Measurements from ENCODE around the gene MBNL3.

Gene MBNL3

GRCh38 chrX:132467989-132468388, 20.8 kb downstream of the MBNL3 start:
- H3K27ac ChIP-seq (ENCODE audit: low read depth, low read length, poor library complexity, severe bottlenecking), result no peak overlapping the region
- H3K79me2 ChIP-seq (ENCODE audit: insufficient read depth, low read length), result no peaks in the 10 kb centered on the region
- H3F3A ChIP-seq (ENCODE audit: insufficient read depth, low read length), result no peaks in the 10 kb centered on the region

GRCh38 chrX:132467026-132467425, 21.8 kb downstream of the MBNL3 start:
- no peak overlapping the region for H3K4me3 ChIP-seq (ENCODE audit: low read depth, low read length, poor library complexity, severe bottlenecking)
- H3K27ac ChIP-seq (ENCODE audit: low read depth, low read length, poor library complexity, severe bottlenecking), result no peak overlapping the region
- H3K4me2 ChIP-seq (ENCODE audit: low read length), result no peak overlapping the region
- peaks cover 5% of the 10 kb centered on the region for H3K4me1 ChIP-seq (ENCODE audit: insufficient read depth, low read length, severe bottlenecking)
- H2AFZ ChIP-seq (ENCODE audit: low read length), result no peak overlapping the region
- no peaks in the 10 kb centered on the region for H3K9me2 ChIP-seq (ENCODE audit: low read depth, low read length)
- H3K36me3 ChIP-seq (ENCODE audit: insufficient read depth, low read length), result no peaks in the 10 kb centered on the region
- no peak overlapping the region for H3K9ac ChIP-seq (ENCODE audit: low read length)
- no peaks in the 10 kb centered on the region for H3K79me2 ChIP-seq (ENCODE audit: insufficient read depth, low read length)
- H3F3A ChIP-seq (ENCODE audit: insufficient read depth, low read length), result no peaks in the 10 kb centered on the region
- no peaks in the 10 kb centered on the region for H3K27me3 ChIP-seq (ENCODE audit: insufficient read depth, low read length)
- no peaks in the 10 kb centered on the region for H3K9me3 ChIP-seq (ENCODE audit: low read length)
- no peaks in the 10 kb centered on the region for H4K20me1 ChIP-seq (ENCODE audit: insufficient read depth, low read length)
- no peak for TF ChIP-seq EZH2 (IDR thresholded peaks at IDR 0.05; ENCODE audit: borderline replicate concordance, low read length)

More at GRCh38 chrX:132467989-132468388, 20.8 kb downstream of the MBNL3 start:
- H2AFZ ChIP-seq (ENCODE audit: low read length), result no peak overlapping the region
- no peak overlapping the region for H3K9ac ChIP-seq (ENCODE audit: low read length)
- no peak overlapping the region for H3K4me2 ChIP-seq (ENCODE audit: low read length)
- no peaks in the 10 kb centered on the region for H4K20me1 ChIP-seq (ENCODE audit: insufficient read depth, low read length)
- no peak overlapping the region for H3K4me3 ChIP-seq (ENCODE audit: low read depth, low read length, poor library complexity, severe bottlenecking)
- H3K4me1 ChIP-seq (ENCODE audit: insufficient read depth, low read length, severe bottlenecking), result peaks cover 5% of the 10 kb centered on the region
- H3K9me3 ChIP-seq (ENCODE audit: low read length), result no peaks in the 10 kb centered on the region
- H3K9me2 ChIP-seq (ENCODE audit: low read depth, low read length), result no peaks in the 10 kb centered on the region
- no peaks in the 10 kb centered on the region for H3K36me3 ChIP-seq (ENCODE audit: insufficient read depth, low read length)
- no peaks in the 10 kb centered on the region for H3K27me3 ChIP-seq (ENCODE audit: insufficient read depth, low read length)
- TF ChIP-seq CTCF (IDR thresholded peaks at IDR 0.05; ENCODE audit: low read length), result no peak
- no peak for TF ChIP-seq EZH2 (IDR thresholded peaks at IDR 0.05; ENCODE audit: borderline replicate concordance, low read length)

GRCh38 chrX:132463411-132463810, 25.4 kb downstream of the MBNL3 start:
- no peak overlapping the region for H2AFZ ChIP-seq (ENCODE audit: low read length)
- H3K4me3 ChIP-seq (ENCODE audit: low read depth, low read length, poor library complexity, severe bottlenecking), result no peak overlapping the region
- no peaks in the 10 kb centered on the region for H3K9me2 ChIP-seq (ENCODE audit: low read depth, low read length)
- H3K27me3 ChIP-seq (ENCODE audit: insufficient read depth, low read length), result no peaks in the 10 kb centered on the region
- no peaks in the 10 kb centered on the region for H4K20me1 ChIP-seq (ENCODE audit: insufficient read depth, low read length)
- H3F3A ChIP-seq (ENCODE audit: insufficient read depth, low read length), result no peaks in the 10 kb centered on the region
- H3K79me2 ChIP-seq (ENCODE audit: insufficient read depth, low read length), result no peaks in the 10 kb centered on the region
- no peak overlapping the region for H3K4me2 ChIP-seq (ENCODE audit: low read length)
- H3K4me1 ChIP-seq (ENCODE audit: insufficient read depth, low read length, severe bottlenecking), result peaks cover 5% of the 10 kb centered on the region
- H3K36me3 ChIP-seq (ENCODE audit: insufficient read depth, low read length), result no peaks in the 10 kb centered on the region
- TF ChIP-seq CTCF (IDR thresholded peaks at IDR 0.05; ENCODE audit: low read length) (peak; percentile 50), EZH2 (IDR thresholded peaks at IDR 0.05; ENCODE audit: borderline replicate concordance, low read length) (no peak)
- no peak overlapping the region for H3K9ac ChIP-seq (ENCODE audit: low read length)
- H3K27ac ChIP-seq (ENCODE audit: low read depth, low read length, poor library complexity, severe bottlenecking), result no peak overlapping the region
- no peaks in the 10 kb centered on the region for H3K9me3 ChIP-seq (ENCODE audit: low read length)

- no peaks in the 10 kb centered on the region for H3K9me3 ChIP-seq (ENCODE audit: low read length)
- TF ChIP-seq EZH2 (IDR thresholded peaks at IDR 0.05; ENCODE audit: borderline replicate concordance, low read length), result no peak
- TF ChIP-seq CTCF (IDR thresholded peaks at IDR 0.05; ENCODE audit: low read length), result no peak
- H3F3A ChIP-seq (ENCODE audit: insufficient read depth, low read length), result no peaks in the 10 kb centered on the region
- no peaks in the 10 kb centered on the region for H3K36me3 ChIP-seq (ENCODE audit: insufficient read depth, low read length)
- no peak overlapping the region for H3K4me2 ChIP-seq (ENCODE audit: low read length)
- H3K79me2 ChIP-seq (ENCODE audit: insufficient read depth, low read length), result no peaks in the 10 kb centered on the region
- H3K27ac ChIP-seq (ENCODE audit: low read depth, low read length, poor library complexity, severe bottlenecking), result no peak overlapping the region
- no peaks in the 10 kb centered on the region for H3K9me2 ChIP-seq (ENCODE audit: low read depth, low read length)
- no peak overlapping the region for H3K9ac ChIP-seq (ENCODE audit: low read length)
- no peak overlapping the region for H2AFZ ChIP-seq (ENCODE audit: low read length)
- H3K4me1 ChIP-seq (ENCODE audit: insufficient read depth, low read length, severe bottlenecking), result no peaks in the 10 kb centered on the region
- H4K20me1 ChIP-seq (ENCODE audit: insufficient read depth, low read length), result no peaks in the 10 kb centered on the region
- H3K4me3 ChIP-seq (ENCODE audit: low read depth, low read length, poor library complexity, severe bottlenecking), result no peak overlapping the region
- no peaks in the 10 kb centered on the region for H3K27me3 ChIP-seq (ENCODE audit: insufficient read depth, low read length)
Measured at GRCh38 chrX:132461886-132462285, 27.0 kb downstream of the MBNL3 start.

All from OCI-LY1 (cell line).